Tibial nerve (tissue), 4 donors: ENCODE results near the gene HS1BP3. TPM values are rescaled to one million over a fixed set of nuclear protein-coding genes. Genes with fewer than 3 reads are reported as not detected.

Source experiments
- DNase-seq, 2 donors: peaks; one replicate each; pipeline ENCODE4 v3.0.0-alpha.2; 2019; ENCODE audit warnings: low spot score in 2 of 2
- H3K27ac ChIP-seq, 4 donors: fragments of 200-600 bp; sonication (generic) in 3 of 4; one replicate each; pipeline ENCODE4 v1.5.1; 2017 to 2019; ENCODE audit warnings: mild to moderate bottlenecking in 1 of 4
- H3K27me3 ChIP-seq, 2 donors: fragments of 200-600 bp; sonication (generic) in 1 of 2; one replicate each; pipeline versions ENCODE4 v1.5.1 to v1.6.0; 2017 to 2019
- H3K36me3 ChIP-seq, 3 donors: fragments of 200-600 bp; sonication (generic); one replicate each; pipeline ENCODE4 v1.5.1; 2018 to 2019
- H3K4me1 ChIP-seq, 4 donors: fragments of 200-600 bp; sonication (generic) in 3 of 4; one replicate each; pipeline ENCODE4 v1.5.1; 2017 to 2019
- H3K4me3 ChIP-seq, 4 donors: fragments of 200-600 bp; sonication (generic) in 3 of 4; one replicate each; pipeline ENCODE4 v1.5.1; 2017 to 2019; ENCODE audit warnings: mild to moderate bottlenecking in 1 of 4, moderate library complexity in 1 of 4
- H3K9me3 ChIP-seq, 4 donors: fragments of 200-600 bp; sonication (generic) in 3 of 4; one replicate each; pipeline ENCODE4 v1.5.1; 2017 to 2019
- CTCF ChIP-seq, 5 experiments: fragments of 200-600 bp in 3 of 5; fragments of 450-650 bp in 2 of 5; sonication (generic) in 3 of 5; IDR thresholded peaks; one replicate each; pipeline ENCODE4 v1.5.1; 2016 to 2019; ENCODE audit warnings: antibody characterized with exemption in 5 of 5, mild to moderate bottlenecking in 3 of 5, moderate library complexity in 2 of 5
- EP300 ChIP-seq, 2 donors: sonication (generic); formaldehyde crosslinking; IDR thresholded peaks; one replicate each; pipeline ENCODE4 v1.6.1; 2017; ENCODE audit warnings: antibody characterized with exemption in 2 of 2, mild to moderate bottlenecking in 1 of 2
- POLR2A ChIP-seq, 2 donors: fragments of 450-650 bp; IDR thresholded peaks; one replicate each; pipeline ENCODE4 v1.6.1; 2017; ENCODE audit warnings: antibody characterized with exemption in 2 of 2, mild to moderate bottlenecking in 2 of 2, moderate library complexity in 2 of 2
- WGBS, 2 donors: methylation state at CpG; one replicate each; pipeline ENCODE4 v1.1.5; 2018; 5-methylcytosine and 5-hydroxymethylcytosine counted together
- total RNA-seq, 4 donors: library from RNA; depleted of rRNA; stranded (reverse); fragments of >200 nt; gene quantifications; one replicate each; pipeline ENCODE4 v1.1.0, GENCODE V29; 2016

The HS1BP3 gene
- total RNA-seq, 4 donors from 2014 or later, result 24.5 to 45.9 (median 33.8) TPM

DNA sequence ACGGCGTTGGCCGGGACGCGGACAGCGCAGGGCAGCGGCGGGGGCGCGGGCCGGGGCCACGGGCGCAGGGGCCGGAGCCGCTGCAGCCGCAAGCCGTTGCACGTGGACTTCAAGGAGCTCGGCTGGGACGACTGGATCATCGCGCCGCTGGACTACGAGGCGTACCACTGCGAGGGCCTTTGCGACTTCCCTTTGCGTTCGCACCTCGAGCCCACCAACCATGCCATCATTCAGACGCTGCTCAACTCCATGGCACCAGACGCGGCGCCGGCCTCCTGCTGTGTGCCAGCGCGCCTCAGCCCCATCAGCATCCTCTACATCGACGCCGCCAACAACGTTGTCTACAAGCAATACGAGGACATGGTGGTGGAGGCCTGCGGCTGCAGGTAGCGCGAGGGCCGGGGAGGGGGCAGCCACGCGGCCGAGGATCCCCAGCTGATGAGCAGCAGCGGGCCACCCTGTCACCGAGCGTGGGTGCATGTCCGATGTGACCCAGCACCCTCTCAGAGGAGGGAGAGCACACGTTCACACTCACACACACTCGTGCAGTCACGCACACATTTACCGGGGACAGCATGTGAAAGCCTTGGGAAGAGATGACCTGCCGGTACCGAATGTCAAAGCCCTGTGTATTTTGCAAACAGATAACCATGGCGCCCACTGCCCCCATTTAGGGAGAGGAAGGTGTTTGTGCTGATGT is 20.3 kb upstream of the HS1BP3 start:
- Histone ChIP-seq H3K9me3 (no peaks in the 10 kb centered on the region), H3K4me3 (peak overlapping the region in 1 of 4 donors; percentile 8), H3K36me3 (no peaks in the 10 kb centered on the region), H3K4me1 (peaks cover 0 to 58% (median 15%) of the 10 kb centered on the region in 4 donors), H3K27ac (no peak overlapping the region), H3K27me3 (peaks cover 0 to 84% of the 10 kb centered on the region in 2 donors)
- DNase-seq, result no peak
- 24 to 26% methylated on average over 28 to 43 of the region's 60 CpGs for WGBS, 2 donors
- TF ChIP-seq CTCF (IDR thresholded peaks at IDR 0.05) (no peak), EP300 (IDR thresholded peaks at IDR 0.05) (no peak), POLR2A (IDR thresholded peaks at IDR 0.05) (no peak)

DNA sequence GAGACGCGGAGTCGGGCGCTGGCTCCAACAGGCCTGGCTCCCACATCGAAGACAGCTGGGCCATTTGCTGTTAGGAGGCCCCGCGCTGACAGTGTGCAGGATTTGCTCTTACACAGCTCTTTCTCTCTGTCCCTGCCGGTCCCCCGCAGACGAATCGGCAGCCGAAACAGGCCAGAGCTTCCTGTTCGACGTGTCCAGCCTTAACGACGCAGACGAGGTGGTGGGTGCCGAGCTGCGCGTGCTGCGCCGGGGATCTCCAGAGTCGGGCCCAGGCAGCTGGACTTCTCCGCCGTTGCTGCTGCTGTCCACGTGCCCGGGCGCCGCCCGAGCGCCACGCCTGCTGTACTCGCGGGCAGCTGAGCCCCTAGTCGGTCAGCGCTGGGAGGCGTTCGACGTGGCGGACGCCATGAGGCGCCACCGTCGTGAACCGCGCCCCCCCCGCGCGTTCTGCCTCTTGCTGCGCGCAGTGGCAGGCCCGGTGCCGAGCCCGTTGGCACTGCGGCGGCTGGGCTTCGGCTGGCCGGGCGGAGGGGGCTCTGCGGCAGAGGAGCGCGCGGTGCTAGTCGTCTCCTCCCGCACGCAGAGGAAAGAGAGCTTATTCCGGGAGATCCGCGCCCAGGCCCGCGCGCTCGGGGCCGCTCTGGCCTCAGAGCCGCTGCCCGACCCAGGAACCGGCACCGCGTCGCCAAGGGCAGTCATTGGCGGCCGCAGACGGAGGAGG is 19.6 kb upstream of the HS1BP3 start:
- Histone ChIP-seq H3K27ac (no peak overlapping the region), H3K36me3 (no peaks in the 10 kb centered on the region), H3K9me3 (no peaks in the 10 kb centered on the region), H3K4me3 (peak overlapping the region in 1 of 4 donors; percentile 8), H3K27me3 (peaks cover 0 to 91% of the 10 kb centered on the region in 2 donors), H3K4me1 (peaks cover 0 to 62% (median 21%) of the 10 kb centered on the region in 4 donors)
- TF ChIP-seq POLR2A (IDR thresholded peaks at IDR 0.05), result no peak
- no peak for TF ChIP-seq CTCF (IDR thresholded peaks at IDR 0.05)
- no peak for TF ChIP-seq EP300 (IDR thresholded peaks at IDR 0.05)
- WGBS, 2 donors, result 18 to 20% methylated on average over 59 to 80 of the region's 83 CpGs
- DNase-seq, result no peak

DNA sequence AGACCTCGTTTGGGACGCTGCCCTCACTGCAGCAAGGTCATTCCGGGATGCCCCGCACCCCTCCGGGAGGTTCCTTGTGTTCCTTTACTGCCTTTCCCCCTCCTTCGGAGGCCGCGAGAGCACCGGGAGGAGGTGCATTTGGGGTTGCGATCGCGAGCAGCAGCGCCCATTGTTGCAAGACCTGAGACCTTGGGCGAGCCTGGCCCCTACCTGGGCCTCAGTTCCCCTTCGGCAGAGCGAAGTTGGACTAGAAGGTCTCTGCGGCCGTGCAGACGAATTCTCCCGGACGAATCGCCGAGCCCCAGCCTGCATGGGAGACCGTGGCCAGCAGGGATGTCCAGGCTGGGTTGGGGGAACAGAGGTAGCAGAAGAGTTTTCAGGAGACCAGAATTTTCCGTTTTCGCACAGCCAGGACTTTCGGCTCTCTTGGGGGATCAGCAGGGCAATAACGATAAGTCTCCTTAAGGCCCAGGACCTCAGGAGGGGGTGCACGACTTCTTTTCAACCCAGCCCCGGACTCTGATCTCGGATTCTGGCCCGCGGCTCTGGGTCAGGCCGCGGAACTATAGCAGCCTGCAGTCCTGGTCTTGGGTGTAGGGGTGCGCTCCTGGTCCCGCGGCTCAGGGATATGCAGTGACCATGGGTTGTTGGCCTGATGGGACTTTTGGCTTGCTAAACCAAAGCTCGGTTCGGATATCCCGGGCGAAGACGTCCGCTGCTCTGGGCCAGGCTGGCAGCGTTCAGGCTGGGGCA is 18.8 kb upstream of the HS1BP3 start:
- Histone ChIP-seq H3K27me3 (peaks cover 0 to 97% of the 10 kb centered on the region in 2 donors), H3K36me3 (no peaks in the 10 kb centered on the region), H3K27ac (no peak overlapping the region), H3K4me3 (no peak overlapping the region), H3K4me1 (peaks cover 0 to 63% (median 20%) of the 10 kb centered on the region in 4 donors), H3K9me3 (no peaks in the 10 kb centered on the region)
- no peak for DNase-seq
- 49 to 58% methylated on average over 36 to 39 of the region's 45 CpGs for WGBS, 2 donors
- TF ChIP-seq CTCF (IDR thresholded peaks at IDR 0.05) (no peak), EP300 (IDR thresholded peaks at IDR 0.05) (no peak), POLR2A (IDR thresholded peaks at IDR 0.05) (no peak)

DNA sequence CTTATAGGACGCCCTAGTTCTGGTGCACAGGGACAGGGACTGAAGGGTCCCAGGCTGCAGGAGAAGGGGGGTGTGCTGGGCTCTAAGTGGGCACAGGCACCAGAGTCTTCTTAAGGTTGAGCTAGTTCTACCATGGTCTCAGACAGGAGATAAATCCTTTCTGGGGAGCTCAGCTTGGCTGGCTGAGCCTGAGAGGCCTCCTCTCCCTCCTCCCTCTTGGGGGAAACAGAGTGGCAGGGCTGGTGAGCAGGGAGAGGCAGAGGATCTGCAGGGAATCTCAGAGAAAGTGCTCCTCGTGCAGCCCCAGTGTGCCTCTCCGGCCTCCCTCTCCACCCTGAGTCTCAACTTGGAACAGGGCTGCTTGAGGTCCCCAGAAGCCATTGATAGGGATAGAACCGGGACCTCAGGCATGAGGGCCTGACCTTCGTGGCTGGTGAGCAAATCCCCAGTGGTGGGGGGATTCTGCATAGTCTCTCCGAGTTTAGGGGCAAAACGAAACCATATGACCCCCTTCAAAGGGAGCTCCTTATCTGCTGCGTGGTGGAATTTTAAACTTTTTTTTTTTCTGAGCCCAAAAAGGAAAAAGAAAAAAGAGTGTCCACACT is 18.1 kb upstream of the HS1BP3 start:
- Histone ChIP-seq H3K36me3 (no peaks in the 10 kb centered on the region), H3K9me3 (no peaks in the 10 kb centered on the region), H3K27me3 (peaks cover 0 to 97% of the 10 kb centered on the region in 2 donors), H3K4me1 (peaks cover 0 to 64% (median 20%) of the 10 kb centered on the region in 4 donors), H3K4me3 (peak overlapping the region in 1 of 4 donors; percentile 61), H3K27ac (no peak overlapping the region)
- TF ChIP-seq POLR2A (IDR thresholded peaks at IDR 0.05) (no peak), EP300 (IDR thresholded peaks at IDR 0.05) (no peak), CTCF (IDR thresholded peaks at IDR 0.05) (no peak)
- DNase-seq, result no peak
- WGBS, 2 donors, result 65 to 68% methylated on average over 7 to 8 of the region's 8 CpGs
